ENCODE data around the gene HCN4. TPM values are rescaled to one million over a fixed set of nuclear protein-coding genes. Genes with fewer than 3 reads are reported as not detected.

Gene HCN4
- total RNA-seq, 1 donor from 2014 or later, result 0.41 TPM

DNA sequence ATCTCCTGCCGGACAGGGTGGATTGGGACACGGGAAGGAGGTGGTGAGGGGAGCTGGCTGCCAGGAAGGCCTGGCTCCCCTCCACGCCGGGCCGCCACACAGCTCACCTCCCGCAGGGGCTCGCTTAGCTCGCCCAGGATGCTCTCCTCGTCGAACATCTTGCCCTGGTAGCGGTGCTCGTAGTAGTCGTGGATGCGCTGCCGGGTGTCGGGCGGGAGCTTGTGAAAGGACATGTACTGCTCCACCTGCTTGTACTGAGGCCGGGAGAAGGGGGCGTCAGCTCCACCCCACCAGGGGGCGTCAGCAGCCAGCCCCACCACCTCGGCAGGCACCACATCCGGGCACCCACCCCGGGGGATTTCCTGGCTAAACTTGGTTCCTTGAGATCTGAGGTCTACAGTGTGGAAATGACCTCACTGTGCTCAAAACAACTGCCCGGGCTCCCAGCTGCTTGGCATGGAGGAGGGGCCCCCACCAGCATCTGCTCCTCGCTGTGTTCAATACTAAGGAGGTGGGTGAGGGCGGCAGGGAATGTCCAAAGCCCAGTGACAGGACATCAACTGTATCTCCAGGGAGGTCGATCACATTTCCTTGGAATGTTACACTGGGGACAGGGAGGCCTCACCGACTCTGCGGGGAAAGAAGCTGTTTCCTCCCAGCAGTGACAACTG, 43.4 kb downstream of the HCN4 start:
- no peak overlapping the region for H3K4me3 Mint-ChIP-seq
- no peak overlapping the region for H3K27ac Mint-ChIP-seq

DNA sequence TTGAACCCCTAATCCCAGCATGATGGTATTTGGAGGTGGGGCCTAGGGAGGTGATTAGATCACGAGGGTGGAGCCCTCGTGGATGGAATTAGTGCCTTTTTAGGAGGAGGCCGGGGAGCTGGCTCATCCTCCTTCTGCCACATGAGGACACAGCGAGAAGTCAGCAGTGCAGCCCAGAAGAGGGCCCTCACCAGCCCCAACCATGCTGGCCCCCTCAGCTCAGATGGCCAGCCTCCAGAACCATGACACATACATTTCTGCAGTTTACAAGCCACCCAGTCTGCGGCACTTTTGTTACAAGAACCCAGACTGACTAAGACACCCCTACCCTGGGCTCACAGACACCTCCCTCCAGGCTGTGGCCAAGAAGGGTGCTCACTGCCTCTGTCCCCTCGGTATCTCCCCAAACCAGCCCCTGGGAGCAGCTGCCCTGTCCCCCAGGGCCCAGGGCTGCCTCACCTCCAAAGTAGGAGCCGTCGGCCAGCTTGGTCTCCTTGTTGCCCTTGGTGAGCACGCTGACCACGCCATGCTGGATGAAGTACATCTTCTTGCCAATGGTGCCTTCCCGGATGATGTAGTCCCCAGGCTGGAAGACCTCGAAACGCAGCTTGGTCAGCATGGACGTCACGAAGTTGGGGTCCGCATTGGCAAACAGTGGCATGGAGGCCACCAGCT, 44.1 kb downstream of the HCN4 start:
- H3K9ac ChIP-seq, result no peak overlapping the region
- no peak for DNase-seq (ENCODE audit: low spot score)
- no peak overlapping the region for H3K4me2 ChIP-seq
- Mint-ChIP-seq H3K9me3 (no peaks in the 10 kb centered on the region), H3K27ac (no peak overlapping the region), H3K4me3 (no peak overlapping the region), H3K4me1 (peaks cover 16% of the 10 kb centered on the region), H3K27me3 (ENCODE audit: insufficient read depth, low read depth) (no peaks in the 10 kb centered on the region), H3K36me3 (no peaks in the 10 kb centered on the region)
- no peak overlapping the region for H3K27ac ChIP-seq
- no peaks in the 10 kb centered on the region for H3K9me3 ChIP-seq (ENCODE audit: low read depth)
- H3K27me3 ChIP-seq, result no peaks in the 10 kb centered on the region
- no peaks in the 10 kb centered on the region for H3K79me2 ChIP-seq (ENCODE audit: low read depth)
- no peaks in the 10 kb centered on the region for H3K4me1 ChIP-seq
- no peaks in the 10 kb centered on the region for H3K36me3 ChIP-seq
- no peak overlapping the region for H2AFZ ChIP-seq (replicated peaks)
- no peak for TF ChIP-seq EZH2 (IDR thresholded peaks at IDR 0.05)
- TF ChIP-seq EZH2phosphoT487 (IDR thresholded peaks at IDR 0.05), result no peak
- TF ChIP-seq CTCF (IDR thresholded peaks at IDR 0.05), result no peak
- H3F3A ChIP-seq (ENCODE audit: low read depth), result no peaks in the 10 kb centered on the region
- H3K4me3 ChIP-seq, result no peak overlapping the region
- no peaks in the 10 kb centered on the region for H4K20me1 ChIP-seq (ENCODE audit: low read depth)

More for the DNA sequence above, 43.4 kb downstream of the HCN4 start:
- H3K9ac ChIP-seq, result no peak overlapping the region
- no peak overlapping the region for H3K27ac ChIP-seq
- H3K27me3 Mint-ChIP-seq (ENCODE audit: insufficient read depth, low read depth), result no peaks in the 10 kb centered on the region
- no peaks in the 10 kb centered on the region for H3K36me3 ChIP-seq
- H3K36me3 Mint-ChIP-seq, result no peaks in the 10 kb centered on the region
- no peaks in the 10 kb centered on the region for H3K4me1 ChIP-seq
- no peaks in the 10 kb centered on the region for H3F3A ChIP-seq (ENCODE audit: low read depth)
- H3K4me2 ChIP-seq, result no peak overlapping the region
- H2AFZ ChIP-seq (replicated peaks), result no peak overlapping the region
- H3K4me1 Mint-ChIP-seq, result peaks cover 19% of the 10 kb centered on the region
- H4K20me1 ChIP-seq (ENCODE audit: low read depth), result no peaks in the 10 kb centered on the region
- no peaks in the 10 kb centered on the region for H3K9me3 Mint-ChIP-seq
- H3K9me3 ChIP-seq (ENCODE audit: low read depth), result no peaks in the 10 kb centered on the region
- DNase-seq (ENCODE audit: low spot score), result no peak
- no peaks in the 10 kb centered on the region for H3K27me3 ChIP-seq
- TF ChIP-seq EZH2phosphoT487 (IDR thresholded peaks at IDR 0.05) (no peak), CTCF (IDR thresholded peaks at IDR 0.05) (peak; percentile 40)
- no peaks in the 10 kb centered on the region for H3K79me2 ChIP-seq (ENCODE audit: low read depth)
- no peak overlapping the region for H3K4me3 ChIP-seq

GRCh38 chr15:73323956-73324355, 44.8 kb downstream of the HCN4 start:
- Histone ChIP-seq H3K4me1 (no peaks in the 10 kb centered on the region), H3F3A (ENCODE audit: low read depth) (no peaks in the 10 kb centered on the region), H3K27ac (no peak overlapping the region), H3K27me3 (no peaks in the 10 kb centered on the region), H3K36me3 (no peaks in the 10 kb centered on the region), H3K79me2 (ENCODE audit: low read depth) (no peaks in the 10 kb centered on the region), H3K4me2 (no peak overlapping the region), H2AFZ (replicated peaks) (no peak overlapping the region), H3K9me3 (ENCODE audit: low read depth) (no peaks in the 10 kb centered on the region), H3K9ac (no peak overlapping the region), H4K20me1 (ENCODE audit: low read depth) (no peaks in the 10 kb centered on the region), H3K4me3 (no peak overlapping the region)
- no peak for TF ChIP-seq EZH2 (IDR thresholded peaks at IDR 0.05)
- no peak for TF ChIP-seq CTCF (IDR thresholded peaks at IDR 0.05)
- TF ChIP-seq EZH2phosphoT487 (IDR thresholded peaks at IDR 0.05), result no peak
- DNase-seq (ENCODE audit: low spot score), result no peak
- H3K27ac Mint-ChIP-seq, result no peak overlapping the region
- no peak overlapping the region for H3K4me3 Mint-ChIP-seq
- H3K9me3 Mint-ChIP-seq, result no peaks in the 10 kb centered on the region
- peaks cover 20% of the 10 kb centered on the region for H3K4me1 Mint-ChIP-seq
- H3K36me3 Mint-ChIP-seq, result no peaks in the 10 kb centered on the region
- H3K27me3 Mint-ChIP-seq (ENCODE audit: insufficient read depth, low read depth), result peaks cover 3% of the 10 kb centered on the region

Measured in neural progenitor cell (in vitro differentiated cells).